ENCODE measurements around the gene RBBP8NL. TPM values are rescaled to one million over a fixed set of nuclear protein-coding genes. Genes with fewer than 3 reads are reported as not detected.

The RBBP8NL gene
- 0.91 to 1.5 TPM (median 1.2 TPM) in 5 replicates for total RNA-seq (2022; extraction: Qiagen RNA extraction)

GRCh38 chr20:62427172-62428001, at the start of gene RBBP8NL:
TSS of gene RBBP8NL (minus strand) at chr20:62427539. CDS start at chr20:62419647, 7,892 bp downstream.

GRCh38 chr20:62475772-62476055, 48.4 kb upstream of the RBBP8NL start, which contains the start of gene GATA5:
TSS of gene GATA5 (minus strand) at chr20:62475995. CDS start at chr20:62475521, 474 bp downstream.

GRCh38 chr20:62407221-62407992, 19.9 kb downstream of the RBBP8NL start, which contains the start of gene CABLES2:
TSS of gene CABLES2 (minus strand) at chr20:62407285. CDS start at chr20:62407276, 9 bp downstream.

GRCh38 chr20:62386383-62387218, 40.7 kb downstream of the RBBP8NL start, which contains the start of gene RPS21:
TSS of gene RPS21 (plus strand) at chr20:62387103. CDS start at chr20:62387339, 236 bp downstream.

GRCh38 chr20:62367136-62367632, 60.2 kb downstream of the RBBP8NL start, which contains the start of gene LAMA5:
TSS of gene LAMA5 (minus strand) at chr20:62367312. CDS start at chr20:62367245, 67 bp downstream.

Other genes starting within 250 kb of the RBBP8NL start
- 30.6 to 40.7 TPM (median 36.1 TPM) in 5 replicates for gene MTG2, start 244.5 kb downstream of the RBBP8NL start, total RNA-seq (2022; extraction: Qiagen RNA extraction)
- gene HRH3, start 207.3 kb downstream of the RBBP8NL start, total RNA-seq (2022; extraction: Qiagen RNA extraction): 0.02 TPM in 1 of 5 replicates, not detected in the others
- 18.0 to 21.2 TPM (median 19.5 TPM) in 5 replicates for gene OSBPL2, start 189.0 kb downstream of the RBBP8NL start, total RNA-seq (2022; extraction: Qiagen RNA extraction)
- gene ADRM1, start 124.5 kb downstream of the RBBP8NL start, total RNA-seq (2022; extraction: Qiagen RNA extraction): 164 to 195 TPM (median 193 TPM) in 5 replicates
- 233 to 461 TPM (median 419 TPM) in 5 replicates for gene LAMA5, start 60.2 kb downstream of the RBBP8NL start, total RNA-seq (2022; extraction: Qiagen RNA extraction)
- gene RPS21, start 40.4 kb downstream of the RBBP8NL start, total RNA-seq (2022; extraction: Qiagen RNA extraction): 2,601 to 3,068 TPM (median 2,764 TPM) in 5 replicates
- 5.0 to 6.1 TPM (median 5.6 TPM) in 5 replicates for gene CABLES2, start 20.3 kb downstream of the RBBP8NL start, total RNA-seq (2022; extraction: Qiagen RNA extraction)
- 0.38 to 0.89 TPM (median 0.75 TPM) in 5 replicates for gene GATA5, start 48.5 kb upstream of the RBBP8NL start, total RNA-seq (2022; extraction: Qiagen RNA extraction)
- gene SLCO4A1, start 215.0 kb upstream of the RBBP8NL start, total RNA-seq (2022; extraction: Qiagen RNA extraction): 11.4 to 15.7 TPM (median 14.4 TPM) in 5 replicates